Natural killer cell (primary cell): ENCODE results near the gene E2F6. TPM values are rescaled to one million over a fixed set of nuclear protein-coding genes. Genes with fewer than 3 reads are reported as not detected.

Experiments used
- ATAC-seq, 3 donors: fragments of 150-1000 bp in 2 of 3; fragments of 200-7000 bp in 1 of 3; cut with Tn5 transposase; 1 replicate in 1 of 3; 2 replicates in 2 of 3; pipeline ENCODE4 v1.10.0; 2021; ENCODE audit warnings: mild to moderate bottlenecking in 2 of 3, moderate library complexity in 2 of 3
- DNase-seq, 2 donors: peaks; one replicate each; pipeline versions ENCODE4 v3.0.0 to v3.0.0-alpha.2; 2013 to 2021; ENCODE audit warnings: mixed read lengths in 1 of 2
- H3K27ac ChIP-seq: one replicate; pipeline ENCODE4 v1.5.1; 2013; ENCODE audit warnings: mild to moderate bottlenecking, low read length
- H3K27me3 ChIP-seq: one replicate; pipeline ENCODE4 v1.6.1; 2013; ENCODE audit warnings: low read length; ENCODE audit not compliant: control insufficient read depth, insufficient read depth
- H3K36me3 ChIP-seq: one replicate; pipeline ENCODE4 v1.6.1; 2013; ENCODE audit warnings: low read length; ENCODE audit not compliant: control insufficient read depth, insufficient read depth
- H3K4me1 ChIP-seq: one replicate; pipeline ENCODE4 v1.6.1; 2013; ENCODE audit warnings: low read length; ENCODE audit not compliant: control insufficient read depth, insufficient read depth
- H3K4me3 ChIP-seq: one replicate; pipeline ENCODE4 v1.5.1; 2013; ENCODE audit warnings: low read length
- H3K9me3 ChIP-seq: one replicate; pipeline ENCODE4 v1.6.1; 2013; ENCODE audit warnings: low read length; ENCODE audit not compliant: control insufficient read depth, insufficient read depth
- H3K27ac Mint-ChIP-seq, 2 donors: one replicate each; pipeline ENCODE4 v1.8.0; 2022; ENCODE audit warnings: mild to moderate bottlenecking in 2 of 2, mixed read lengths in 2 of 2, moderate library complexity in 1 of 2
- H3K27me3 Mint-ChIP-seq, 2 donors: one replicate each; pipeline ENCODE4 v1.8.0; 2022; ENCODE audit warnings: low read depth in 2 of 2, mixed read lengths in 2 of 2
- H3K36me3 Mint-ChIP-seq: one replicate; pipeline ENCODE4 v1.8.0; 2022; ENCODE audit warnings: mixed read lengths
- H3K4me1 Mint-ChIP-seq, 2 donors: one replicate each; pipeline ENCODE4 v1.8.0; 2022; ENCODE audit warnings: mixed read lengths in 2 of 2
- H3K4me3 Mint-ChIP-seq: one replicate; pipeline ENCODE4 v1.8.0; 2022; ENCODE audit warnings: mild to moderate bottlenecking, moderate library complexity, mixed read lengths
- H3K9me3 Mint-ChIP-seq, 2 donors: one replicate each; pipeline ENCODE4 v1.8.0; 2022; ENCODE audit warnings: mixed read lengths in 2 of 2
- CTCF ChIP-seq: fragments of 200-600 bp; IDR thresholded peaks from one replicate; pipeline ENCODE4 v1.8.0; 2022; ENCODE audit warnings: antibody characterized with exemption
- WGBS: methylation state at CpG from one replicate; pipeline ENCODE4 v1.1.7; 2013; ENCODE audit warnings: missing lambda C conversion rate; ENCODE audit not compliant: insufficient coverage; 5-methylcytosine and 5-hydroxymethylcytosine counted together
- intact Hi-C: fragments of 100-400 bp; cut with micrococcal nuclease; formaldehyde crosslinking; loops from one replicate; pipeline ENCODE4 v1.14.2; 2022
- total RNA-seq, 4 donors: library from RNA; stranded (reverse); fragments of 120-200 nt in 1 of 4; gene quantifications; one replicate each; pipeline versions ENCODE4 v1.2.3 to v1.2.4, GENCODE V29; 2013 to 2022

The E2F6 gene
- total RNA-seq, 3 donors from 2014 or later (not counting 1 experiment from before 2014, with no cell fraction given) = 4.6 to 9.6 (median 8.3) TPM

DNA sequence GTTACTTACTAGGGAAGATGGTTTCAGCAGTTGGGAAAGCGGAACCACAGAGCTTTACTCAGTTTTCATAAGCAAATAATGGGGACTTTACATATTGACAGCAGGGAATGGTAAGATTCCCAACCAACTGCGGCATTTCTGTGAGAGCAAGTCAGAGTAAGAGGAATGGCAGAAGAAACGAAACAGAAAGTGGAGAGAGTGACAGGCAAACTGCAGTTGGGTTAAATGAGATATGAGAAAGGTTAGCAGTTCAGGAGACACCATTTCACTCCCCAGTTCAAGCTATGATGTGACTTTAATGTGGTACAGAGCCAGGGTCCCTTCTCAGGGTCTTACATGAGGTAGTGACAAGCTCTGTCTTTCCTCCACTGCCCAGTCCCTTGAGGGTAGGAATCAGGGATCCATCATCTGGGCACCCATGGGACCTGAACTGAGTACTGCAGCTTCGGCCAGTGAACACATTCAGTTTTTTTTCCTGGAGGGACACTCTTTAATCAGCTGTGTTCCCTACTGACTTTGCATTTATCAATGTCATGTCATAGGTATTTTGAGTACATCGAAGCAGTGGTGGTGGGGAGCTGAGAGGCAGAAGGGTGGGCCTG, 34.8 kb upstream of the E2F6 start:
- 75% methylated on average over 5 of the region's 5 CpGs for WGBS

DNA sequence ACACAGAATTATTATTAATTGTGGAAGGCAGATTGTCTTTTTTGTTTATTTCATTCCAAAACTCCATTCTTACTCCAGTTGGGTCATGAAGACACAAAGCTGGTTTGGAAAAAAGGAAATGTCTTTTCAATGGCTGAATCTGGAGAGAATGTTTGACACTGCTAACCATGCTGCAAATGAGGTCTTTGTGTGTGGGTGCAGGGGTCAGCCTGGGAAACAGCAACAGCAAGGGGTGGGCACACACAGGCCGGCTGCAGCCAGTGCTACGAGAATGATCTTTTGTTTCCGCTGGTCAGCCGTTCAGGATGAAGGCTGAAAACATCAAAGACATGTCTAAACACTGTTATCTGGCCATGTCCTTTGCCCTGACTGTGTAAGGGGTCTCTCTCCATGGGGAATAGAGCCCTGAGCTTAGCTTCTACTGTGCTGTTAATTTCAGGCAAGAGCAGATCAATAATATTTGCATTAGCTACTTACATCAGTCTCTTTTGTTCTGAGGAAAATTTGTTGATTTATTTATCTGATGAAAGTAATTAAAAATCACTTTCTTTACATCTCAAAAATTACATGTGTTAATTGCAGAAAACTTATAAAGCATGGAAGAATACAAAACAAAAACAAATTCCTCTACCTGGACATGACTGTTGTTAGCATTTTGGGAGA, 33.3 kb upstream of the E2F6 start:
- intact Hi-C loops = no loop called here
- WGBS = 88% methylated on average over 4 of the region's 4 CpGs
- TF ChIP-seq CTCF = no peak
- H3K27me3 ChIP-seq = no peaks in the 10 kb centered on the region
- no peak for ATAC-seq
- Mint-ChIP-seq H3K4me3 (no peak overlapping the region), H3K36me3 (no peaks in the 10 kb centered on the region), H3K9me3 (no peaks in the 10 kb centered on the region), H3K4me1 (peaks cover 0 to 5% of the 10 kb centered on the region in 2 donors), H3K27me3 (peaks cover 7 to 37% of the 10 kb centered on the region in 2 donors), H3K27ac (no peak overlapping the region)
- H3K9me3 ChIP-seq = no peaks in the 10 kb centered on the region
- H3K36me3 ChIP-seq = no peaks in the 10 kb centered on the region
- H3K4me1 ChIP-seq = no peaks in the 10 kb centered on the region
- DNase-seq = no peak
- H3K27ac ChIP-seq = no peak overlapping the region
- H3K4me3 ChIP-seq = no peak overlapping the region

More for the DNA sequence above, 34.8 kb upstream of the E2F6 start:
- Histone ChIP-seq H3K9me3 (no peaks in the 10 kb centered on the region), H3K27me3 (no peaks in the 10 kb centered on the region), H3K36me3 (no peaks in the 10 kb centered on the region), H3K4me1 (no peaks in the 10 kb centered on the region), H3K4me3 (no peak overlapping the region), H3K27ac (no peak overlapping the region)
- peaks cover 3 to 26% of the 10 kb centered on the region in 2 donors for H3K27me3 Mint-ChIP-seq
- H3K9me3 Mint-ChIP-seq = no peaks in the 10 kb centered on the region
- ATAC-seq (no peak), DNase-seq (no peak)
- no peak overlapping the region for H3K27ac Mint-ChIP-seq
- H3K4me3 Mint-ChIP-seq = no peak overlapping the region
- no peak for TF ChIP-seq CTCF
- H3K36me3 Mint-ChIP-seq = no peaks in the 10 kb centered on the region
- H3K4me1 Mint-ChIP-seq = peaks cover 0 to 5% of the 10 kb centered on the region in 2 donors
- intact Hi-C loops = no loop called here

GRCh38 chr2:11498543-11499034, 32.6 kb upstream of the E2F6 start:
- no peak for TF ChIP-seq CTCF
- Mint-ChIP-seq H3K27ac (no peak overlapping the region), H3K9me3 (no peaks in the 10 kb centered on the region), H3K36me3 (no peaks in the 10 kb centered on the region), H3K27me3 (peaks cover 10 to 42% of the 10 kb centered on the region in 2 donors), H3K4me1 (peaks cover 0 to 5% of the 10 kb centered on the region in 2 donors), H3K4me3 (no peak overlapping the region)
- Histone ChIP-seq H3K36me3 (no peaks in the 10 kb centered on the region), H3K4me3 (no peak overlapping the region), H3K9me3 (no peaks in the 10 kb centered on the region), H3K4me1 (no peaks in the 10 kb centered on the region), H3K27ac (no peak overlapping the region), H3K27me3 (no peaks in the 10 kb centered on the region)
- DNase-seq (no peak), ATAC-seq (no peak)
- intact Hi-C loops = no loop called here
- WGBS = 65% methylated on average over 9 of the region's 9 CpGs
